Neuron (in vitro differentiated cells): Measurements from ENCODE around the gene SZRD1.

ENCODE experiments used
- H2AFZ ChIP-seq: one replicate; pipeline ENCODE4 v1.6.1; 2013; ENCODE audit warnings: low read depth, mild to moderate bottlenecking, inconsistent platforms, low read length, moderate library complexity
- H3K27me3 ChIP-seq: one replicate; pipeline ENCODE4 v1.6.1; 2013; ENCODE audit warnings: low read length; ENCODE audit not compliant: insufficient read depth
- H3K36me3 ChIP-seq: one replicate; pipeline ENCODE4 v1.6.1; 2013; ENCODE audit warnings: low read length; ENCODE audit not compliant: insufficient read depth
- H3K4me1 ChIP-seq: one replicate; pipeline ENCODE4 v1.6.1; 2013; ENCODE audit warnings: low read length; ENCODE audit not compliant: insufficient read depth
- H3K4me3 ChIP-seq: 2 replicates; pipeline ENCODE4 v1.5.1; 2013; ENCODE audit warnings: mild to moderate bottlenecking, low read length, moderate library complexity
- H3K9me3 ChIP-seq: one replicate; pipeline ENCODE4 v1.6.1; 2013; ENCODE audit warnings: low read length

Gene SZRD1

GRCh38 chr1:16375521-16376340 is 8.7 kb downstream of the SZRD1 start:
- H3K4me1 ChIP-seq, result peaks cover 18% of the 10 kb centered on the region
- no peak overlapping the region for H3K4me3 ChIP-seq

GRCh38 chr1:16376971-16377370 is 9.9 kb downstream of the SZRD1 start:
- peaks cover 18% of the 10 kb centered on the region for H3K4me1 ChIP-seq
- no peak overlapping the region for H3K4me3 ChIP-seq
- no peaks in the 10 kb centered on the region for H3K9me3 ChIP-seq
- no peaks in the 10 kb centered on the region for H3K27me3 ChIP-seq
- H2AFZ ChIP-seq, result no peak overlapping the region
- no peaks in the 10 kb centered on the region for H3K36me3 ChIP-seq

More at GRCh38 chr1:16375521-16376340, 8.7 kb downstream of the SZRD1 start:
- Histone ChIP-seq H2AFZ (no peak overlapping the region), H3K36me3 (no peaks in the 10 kb centered on the region), H3K27me3 (no peaks in the 10 kb centered on the region), H3K9me3 (no peaks in the 10 kb centered on the region)

GRCh38 chr1:16378443-16378842 is 11.4 kb downstream of the SZRD1 start:
- Histone ChIP-seq H3K9me3 (no peaks in the 10 kb centered on the region), H3K4me1 (peaks cover 18% of the 10 kb centered on the region), H3K36me3 (no peaks in the 10 kb centered on the region), H3K4me3 (no peak overlapping the region), H3K27me3 (no peaks in the 10 kb centered on the region), H2AFZ (no peak overlapping the region)

GRCh38 chr1:16380868-16381267 is 13.8 kb downstream of the SZRD1 start:
- Histone ChIP-seq H3K4me3 (no peak overlapping the region), H3K36me3 (peaks cover 8% of the 10 kb centered on the region), H2AFZ (no peak overlapping the region), H3K4me1 (peaks cover 1% of the 10 kb centered on the region), H3K9me3 (no peaks in the 10 kb centered on the region), H3K27me3 (no peaks in the 10 kb centered on the region)

GRCh38 chr1:16383888-16384287 is 16.8 kb downstream of the SZRD1 start:
- H3K36me3 ChIP-seq, result peaks cover 8% of the 10 kb centered on the region
- no peaks in the 10 kb centered on the region for H3K4me1 ChIP-seq
- H3K27me3 ChIP-seq, result no peaks in the 10 kb centered on the region
- H2AFZ ChIP-seq, result no peak overlapping the region
- no peaks in the 10 kb centered on the region for H3K9me3 ChIP-seq
- H3K4me3 ChIP-seq, result no peak overlapping the region

DNA sequence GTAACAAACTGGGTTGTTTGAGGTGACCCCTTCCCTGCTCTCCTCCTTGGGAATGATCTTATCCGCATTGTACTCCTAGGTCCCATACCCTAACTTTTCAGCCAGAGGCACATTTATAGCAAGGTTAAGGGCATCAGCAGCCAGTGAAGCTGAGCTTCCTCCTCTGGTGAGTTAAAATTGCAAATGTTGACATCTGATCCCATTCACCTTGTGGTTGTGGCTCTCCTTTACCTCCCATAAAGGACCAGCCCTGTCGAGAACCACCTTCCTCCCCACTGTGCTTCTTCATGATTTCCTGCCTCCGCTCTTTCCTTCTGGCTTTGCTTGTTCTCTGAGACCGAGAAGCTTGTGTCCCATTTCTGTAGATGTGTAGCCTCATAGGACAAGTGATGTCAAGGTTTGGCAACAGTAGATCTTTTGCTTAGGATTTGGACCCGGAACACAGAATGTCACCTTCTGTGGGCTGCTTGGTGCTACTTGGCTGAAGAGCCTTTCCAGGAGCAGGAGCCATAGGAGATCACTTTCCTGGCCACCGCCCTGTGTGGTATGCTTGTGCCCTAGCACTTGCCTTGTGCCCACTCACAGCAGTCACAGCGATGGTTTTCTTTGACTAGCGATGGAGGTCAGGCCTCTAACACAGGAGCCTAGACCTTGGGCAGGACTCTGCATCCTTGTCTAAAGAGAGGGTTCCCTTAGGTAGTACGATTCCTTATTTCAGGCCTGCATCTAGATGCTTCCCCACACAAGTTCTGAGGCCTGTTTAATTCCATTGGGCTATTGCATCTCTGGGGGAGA is 18.8 kb downstream of the SZRD1 start:
- H3K4me1 ChIP-seq, result no peaks in the 10 kb centered on the region
- no peaks in the 10 kb centered on the region for H3K9me3 ChIP-seq
- no peak overlapping the region for H3K4me3 ChIP-seq
- H3K27me3 ChIP-seq, result no peaks in the 10 kb centered on the region
- H3K36me3 ChIP-seq, result peaks cover 8% of the 10 kb centered on the region
- H2AFZ ChIP-seq, result no peak overlapping the region

- peaks cover 8% of the 10 kb centered on the region for H3K36me3 ChIP-seq
- H3K4me1 ChIP-seq, result no peaks in the 10 kb centered on the region
- no peaks in the 10 kb centered on the region for H3K9me3 ChIP-seq
- no peaks in the 10 kb centered on the region for H3K27me3 ChIP-seq
- no peak overlapping the region for H3K4me3 ChIP-seq
- H2AFZ ChIP-seq, result no peak overlapping the region
Measured at GRCh38 chr1:16386454-16387113, 19.5 kb downstream of the SZRD1 start.

DNA sequence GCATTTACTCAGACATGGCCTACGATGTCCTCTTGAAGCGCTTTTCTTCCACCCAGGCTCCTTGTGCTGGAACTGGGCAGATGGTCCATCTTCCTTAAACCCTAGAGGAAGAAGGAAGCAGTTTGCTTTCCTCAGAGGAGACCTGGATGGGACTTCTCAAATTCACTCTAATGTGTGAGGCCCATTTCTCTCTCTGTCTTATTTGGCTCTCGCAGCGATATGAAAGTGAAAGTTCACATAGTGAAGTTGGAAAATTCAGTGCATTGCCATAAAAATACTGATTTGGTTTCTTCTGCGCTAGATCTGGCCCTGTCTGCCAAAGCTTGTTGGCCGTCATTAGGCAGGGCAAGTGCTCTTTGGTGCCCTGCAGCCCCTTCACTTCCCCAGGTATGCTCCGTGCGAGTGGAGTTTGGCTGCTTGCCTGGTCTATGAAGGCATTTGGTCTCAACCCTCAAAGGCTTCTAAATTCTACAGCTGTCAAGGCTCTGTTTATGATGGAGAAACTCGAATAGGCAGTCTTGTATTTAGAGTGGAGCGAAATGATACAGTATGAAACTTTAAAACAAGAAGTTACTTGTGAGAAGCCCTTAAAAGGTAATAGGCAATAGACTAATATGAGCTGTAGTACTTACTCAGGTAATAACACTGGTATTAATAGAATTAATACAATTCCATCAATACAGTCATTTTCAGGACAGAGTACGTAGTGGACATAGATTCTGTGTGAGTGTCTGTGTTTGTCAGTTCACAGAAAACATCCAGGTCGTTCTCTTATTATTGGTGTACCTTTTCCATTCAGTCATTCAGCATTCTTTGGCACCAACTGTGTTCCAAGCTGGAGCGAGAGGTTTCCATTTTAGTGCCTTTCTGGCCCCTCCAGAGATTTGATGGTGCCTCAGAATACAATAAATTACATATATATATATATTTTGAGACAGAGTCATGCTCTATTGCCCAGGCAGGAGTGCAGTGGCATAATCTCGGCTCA is 20.5 kb downstream of the SZRD1 start:
- Histone ChIP-seq H3K36me3 (peaks cover 13% of the 10 kb centered on the region), H3K9me3 (no peaks in the 10 kb centered on the region), H2AFZ (no peak overlapping the region), H3K4me3 (no peak overlapping the region), H3K27me3 (no peaks in the 10 kb centered on the region), H3K4me1 (no peaks in the 10 kb centered on the region)

DNA sequence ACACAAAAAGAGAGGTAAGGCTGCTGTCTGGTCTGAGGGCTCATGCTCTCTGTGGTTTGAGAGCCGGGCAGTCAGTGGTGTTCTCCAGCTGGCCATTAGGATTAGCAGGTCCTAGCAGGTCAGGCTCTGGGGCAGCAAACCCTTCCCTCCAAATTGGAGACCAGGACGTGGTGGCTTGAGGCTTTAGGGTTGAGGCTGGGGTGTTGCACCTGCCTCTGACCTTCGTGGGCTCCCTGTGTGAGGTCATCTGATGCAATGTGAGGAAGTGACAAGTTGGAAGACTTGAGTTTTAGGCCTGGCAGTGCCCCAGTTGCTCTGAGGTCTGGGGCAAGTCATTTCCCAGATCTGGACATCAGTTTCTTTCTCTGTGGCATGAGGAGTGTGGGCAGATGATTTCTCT is 24.4 kb downstream of the SZRD1 start:
- Histone ChIP-seq H3K36me3 (peaks cover 32% of the 10 kb centered on the region), H2AFZ (no peak overlapping the region), H3K4me1 (no peaks in the 10 kb centered on the region), H3K9me3 (no peaks in the 10 kb centered on the region), H3K4me3 (no peak overlapping the region), H3K27me3 (no peaks in the 10 kb centered on the region)

GRCh38 chr1:16392740-16393569 is 25.9 kb downstream of the SZRD1 start:
- no peaks in the 10 kb centered on the region for H3K4me1 ChIP-seq
- H3K4me3 ChIP-seq, result no peak overlapping the region
- H3K27me3 ChIP-seq, result no peaks in the 10 kb centered on the region

GRCh38 chr1:16393570-16394521 is 26.8 kb downstream of the SZRD1 start:
- Histone ChIP-seq H3K27me3 (no peaks in the 10 kb centered on the region), H3K36me3 (peaks cover 41% of the 10 kb centered on the region), H3K4me1 (no peaks in the 10 kb centered on the region), H3K9me3 (no peaks in the 10 kb centered on the region), H2AFZ (no peak overlapping the region), H3K4me3 (no peak overlapping the region)

More at GRCh38 chr1:16392740-16393569, 25.9 kb downstream of the SZRD1 start:
- Histone ChIP-seq H3K9me3 (no peaks in the 10 kb centered on the region), H2AFZ (no peak overlapping the region), H3K36me3 (peaks cover 41% of the 10 kb centered on the region)
